Ureter (tissue), 1 donor: ENCODE results near the gene EFCC1. TPM values are rescaled to one million over a fixed set of nuclear protein-coding genes. Genes with fewer than 3 reads are reported as not detected.
"Not testable (repeated sequence)": the region's sequence is repeated elsewhere in the genome, so short reads cannot be mapped to it uniquely, and the experiment has no call there.

Source experiments
- DNase-seq: peaks from one replicate; pipeline ENCODE4 v3.0.0-alpha.2; 2020; ENCODE audit warnings: low spot score
- total RNA-seq: library from RNA; stranded (reverse); gene quantifications from one replicate; pipeline ENCODE4 v1.2.4, GENCODE V29; 2023
- donor health status: DM: yes; HTN: yes; CAD: no.

Gene EFCC1
- total RNA-seq, 1 donor from 2014 or later: 2.1 TPM

DNA sequence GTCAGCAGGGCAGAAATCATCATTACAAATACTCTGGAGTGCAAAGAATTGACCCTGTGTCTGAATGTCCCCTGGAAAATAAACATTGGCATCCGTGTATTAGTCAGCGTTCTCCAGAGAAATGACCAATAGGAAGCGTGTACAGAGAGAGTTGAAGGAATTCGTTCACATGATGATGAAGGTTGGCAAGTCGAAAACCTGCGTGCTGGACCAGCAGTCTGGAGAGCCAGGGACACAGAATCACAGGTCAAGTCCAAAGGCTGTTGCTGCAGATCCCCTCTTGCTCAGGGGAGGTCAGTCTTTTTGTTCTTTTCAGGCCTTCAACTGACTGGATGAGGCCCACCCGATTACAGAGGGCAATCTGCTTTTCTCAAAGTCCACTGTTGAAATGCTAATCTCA lies 76.1 kb downstream of the EFCC1 start:
- DNase-seq: no peak

DNA sequence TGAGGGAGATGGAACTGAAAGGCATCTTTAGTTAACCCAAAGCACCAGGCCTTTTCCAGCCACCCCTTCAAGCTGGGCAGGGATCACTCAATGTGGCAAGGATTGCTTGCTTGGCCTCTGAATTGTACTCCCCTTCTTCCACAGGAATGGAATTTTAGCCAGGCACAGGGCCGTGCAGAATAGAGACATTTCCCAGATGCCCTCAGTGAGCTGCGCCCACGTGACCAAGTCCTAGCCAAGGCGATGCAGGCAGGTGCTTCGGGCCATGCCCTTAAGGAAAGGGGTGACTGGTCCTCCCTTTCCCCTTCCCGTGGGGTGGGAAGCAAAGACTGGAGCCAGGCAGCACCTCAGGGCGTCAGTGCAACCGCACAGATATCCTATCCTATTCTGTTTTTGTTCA lies 77.4 kb downstream of the EFCC1 start:
- DNase-seq: no peak

DNA sequence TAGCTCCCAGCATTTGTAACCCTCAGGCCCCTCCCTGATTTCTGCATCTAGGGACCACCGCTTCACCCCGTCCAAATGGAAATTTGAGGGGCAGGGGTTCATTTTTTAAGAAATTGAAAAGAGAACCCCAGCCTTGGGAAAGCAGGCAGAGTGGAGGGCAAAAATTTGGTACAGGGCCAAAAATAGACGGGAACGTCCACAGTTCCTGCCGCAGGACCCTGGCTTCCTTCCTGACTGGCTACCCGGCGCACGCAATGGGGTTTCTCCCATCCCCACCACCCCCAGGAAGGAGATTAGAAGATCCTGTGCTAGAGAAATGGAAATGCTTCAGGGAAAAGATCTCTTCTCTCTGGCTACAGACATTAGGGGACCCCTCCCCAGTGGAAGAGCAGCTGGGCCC lies 80.4 kb downstream of the EFCC1 start:
- no peak for DNase-seq

DNA sequence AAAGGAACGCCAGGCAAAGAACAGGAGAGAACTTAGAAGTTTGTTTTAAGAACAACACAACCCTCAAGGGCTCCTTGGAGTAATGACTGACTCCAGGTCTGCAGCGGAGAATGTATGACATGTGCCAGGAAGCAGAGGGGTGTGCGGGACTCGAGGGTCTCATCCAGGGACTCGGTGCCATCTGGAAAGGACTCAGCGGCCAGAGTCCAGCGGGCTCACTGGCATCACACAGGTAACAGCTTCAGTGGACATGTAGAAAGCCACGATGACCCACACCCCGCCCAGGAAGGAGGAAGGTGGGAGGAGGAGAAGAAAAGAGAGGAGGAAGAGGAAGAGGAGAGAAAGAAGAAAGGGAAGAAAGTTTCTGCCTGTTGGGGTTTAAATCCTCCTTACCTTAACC lies 80.9 kb downstream of the EFCC1 start:
- no peak for DNase-seq

DNA sequence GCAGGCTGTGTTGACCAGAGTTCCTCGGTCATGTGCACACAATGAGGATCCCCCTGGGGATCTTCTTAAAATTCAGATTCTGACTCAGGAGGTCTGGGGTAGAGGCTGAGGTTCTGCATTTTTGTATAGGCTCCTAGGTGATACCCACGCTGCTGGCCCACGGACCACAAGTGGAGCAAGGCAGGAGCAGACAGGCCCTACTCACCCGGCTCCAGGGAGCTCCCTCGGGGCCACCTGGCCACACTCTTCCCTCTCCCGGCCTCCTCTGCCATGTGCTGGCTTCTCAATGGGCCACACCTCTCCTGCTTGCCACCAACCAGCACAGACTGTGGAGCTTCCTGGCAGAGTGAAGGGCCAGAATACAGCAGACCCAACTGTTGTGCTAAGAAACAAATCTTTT lies 83.4 kb downstream of the EFCC1 start:
- no peak for DNase-seq

DNA sequence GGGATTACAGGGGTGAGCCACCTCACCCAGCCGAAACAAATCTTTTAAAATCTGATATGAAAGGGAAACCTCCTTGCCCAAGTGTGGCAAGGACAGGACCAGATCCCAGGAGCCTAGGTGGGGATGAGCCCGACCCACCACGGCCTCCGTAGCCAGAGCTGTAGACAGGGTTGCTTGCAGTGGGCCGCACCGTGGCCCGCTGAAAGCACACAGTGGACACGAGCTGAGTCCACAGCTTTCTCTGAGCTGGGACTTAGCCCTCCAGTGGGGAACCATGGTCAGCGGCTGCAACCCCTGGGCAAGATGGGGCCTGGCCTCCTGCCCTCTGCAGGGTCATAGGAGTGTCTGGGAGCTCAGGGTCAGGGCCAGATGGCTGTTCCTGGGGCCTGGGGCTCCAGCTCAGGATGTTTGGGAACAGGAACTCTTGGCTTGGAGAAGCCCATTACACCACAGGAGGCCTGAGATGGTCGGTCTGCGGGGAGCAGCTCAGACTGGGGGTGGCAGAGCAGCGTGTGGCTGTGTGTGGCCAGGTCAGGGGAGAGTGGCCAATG lies 84.1 kb downstream of the EFCC1 start:
- no peak for DNase-seq

DNA sequence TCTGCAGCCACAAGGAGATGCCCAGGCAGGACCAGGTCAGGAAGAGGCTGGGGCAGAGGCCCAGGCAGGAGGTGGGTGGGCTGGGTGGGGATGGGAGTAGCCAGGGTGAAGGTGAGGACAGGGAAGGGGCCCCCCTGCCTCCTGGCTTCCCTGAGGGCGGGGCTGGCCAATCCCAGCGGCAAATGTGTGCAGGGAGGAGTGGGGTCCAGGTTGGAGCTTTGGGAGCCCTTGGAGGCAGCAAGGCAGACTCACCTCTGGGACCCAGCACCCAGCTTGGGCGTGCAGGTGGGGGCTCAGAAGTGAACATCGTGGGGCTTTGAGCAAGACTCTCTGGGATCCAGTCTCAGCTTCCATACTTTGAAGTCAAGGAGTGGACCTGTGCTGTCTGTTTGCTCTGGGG lies 84.7 kb downstream of the EFCC1 start:
- DNase-seq: no peak

DNA sequence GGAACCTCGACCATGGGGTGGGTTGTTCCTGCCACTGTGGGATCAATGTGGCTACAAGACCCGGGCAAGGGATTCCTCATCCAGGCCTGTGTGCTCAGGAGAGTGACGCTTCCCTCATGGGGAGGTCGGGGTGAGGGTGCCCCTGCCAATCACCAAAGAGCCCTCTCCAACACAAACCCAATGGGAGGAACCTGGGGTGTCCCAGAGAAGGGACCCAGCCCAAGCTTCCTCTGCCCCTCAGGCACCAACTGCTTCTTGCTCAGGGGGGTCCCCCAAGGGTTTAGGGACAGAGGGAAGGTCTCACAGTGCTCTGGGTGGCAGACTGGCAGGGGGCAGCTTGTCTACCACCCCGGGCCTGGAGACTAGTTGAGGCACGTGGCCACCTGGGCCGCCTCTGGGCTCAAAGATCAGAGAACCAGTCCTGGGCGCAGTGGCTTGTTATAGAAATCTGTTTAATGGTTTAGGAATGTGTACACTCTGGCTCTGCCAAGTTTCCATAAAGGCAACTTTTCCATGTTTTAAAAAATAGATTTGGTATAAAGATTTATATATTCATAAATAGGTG lies 86.1 kb downstream of the EFCC1 start:
- DNase-seq: no peak

DNA sequence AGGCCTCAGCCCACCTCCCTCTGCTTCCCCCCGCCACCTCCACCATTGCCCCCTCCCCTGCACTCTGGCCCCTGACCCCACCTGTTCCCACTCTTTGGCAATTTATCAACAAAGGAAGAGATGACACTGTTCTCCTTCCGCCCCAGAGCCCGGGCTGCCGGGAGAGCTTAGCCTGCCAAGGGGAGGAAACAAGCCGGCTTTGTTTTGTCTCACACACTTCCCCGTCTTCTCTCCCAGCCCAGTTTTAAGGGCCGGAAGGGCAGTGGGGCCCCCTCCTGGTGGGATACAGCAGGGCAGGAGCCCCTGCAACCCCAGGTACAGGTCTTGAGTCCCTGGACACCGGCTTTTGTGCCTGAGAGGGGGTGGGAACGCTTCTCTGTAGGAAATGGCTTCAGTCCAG lies 86.8 kb downstream of the EFCC1 start:
- DNase-seq: not testable (repeated sequence)

DNA sequence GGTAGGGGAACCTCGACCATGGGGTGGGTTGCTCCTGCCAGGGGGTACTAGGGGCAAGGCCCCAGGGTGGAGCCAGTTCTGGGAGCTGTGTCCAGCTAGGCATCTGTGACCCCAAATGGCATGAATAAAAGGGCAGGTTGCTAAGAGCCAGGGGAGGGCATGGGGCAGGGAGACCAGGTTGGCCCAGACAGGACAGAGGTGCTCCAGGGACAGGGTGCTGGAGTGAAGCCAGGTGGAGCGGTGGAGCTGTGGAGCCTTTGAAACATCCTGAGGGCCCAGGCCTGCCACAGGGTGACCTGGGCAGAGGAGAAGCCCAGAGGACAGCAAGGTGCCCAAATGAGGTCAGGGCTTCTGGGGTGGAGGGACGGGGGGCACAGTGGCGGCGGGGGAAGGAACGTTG lies 87.2 kb downstream of the EFCC1 start:
- not testable (repeated sequence) for DNase-seq

Other genes starting within 250 kb of the EFCC1 start
- gene ACAD9, start 121.7 kb upstream of the EFCC1 start, total RNA-seq: 76.0 TPM
- gene CFAP92, start 7.2 kb upstream of the EFCC1 start, total RNA-seq: 2.1 TPM
- not detected for gene GP9, start 59.5 kb downstream of the EFCC1 start, total RNA-seq
- gene RAB43, start 120.5 kb downstream of the EFCC1 start, total RNA-seq: 27.2 TPM
- 34.4 TPM for gene ISY1, start 159.8 kb downstream of the EFCC1 start, total RNA-seq
- gene CNBP, start 182.6 kb downstream of the EFCC1 start, total RNA-seq: 338 TPM
- 133 TPM for gene COPG1, start 248.3 kb downstream of the EFCC1 start, total RNA-seq